Activated CD4-positive, alpha-beta T cell treated with anti-CD3 and anti-CD28 coated beads for 36 hours (primary cell): ENCODE results near the gene SAMD4B. TPM values are rescaled to one million over a fixed set of nuclear protein-coding genes. Genes with fewer than 3 reads are reported as not detected.

Source experiments
- ATAC-seq: fragments of 200-7000 bp; cut with Tn5 transposase; one replicate; pipeline ENCODE4 v1.10.0; 2021; ENCODE audit warnings: mild to moderate bottlenecking, moderate library complexity
- CTCF ChIA-PET: fragments of 350-600 bp; sonication (Branson Sonifier 250); formaldehyde crosslinking; loops from one replicate; lab custom pipeline; 2021; ENCODE audit warnings: antibody characterized with exemption; lab: Charles Lee
- POLR2A ChIA-PET: fragments of 350-600 bp; sonication (Branson Sonifier 250); formaldehyde crosslinking; loops from one replicate; lab custom pipeline; 2021; ENCODE audit warnings: antibody characterized with exemption, inconsistent platforms; lab: Charles Lee
- DNase-seq: peaks from one replicate; pipeline ENCODE4 v3.0.0-alpha.2; 2020
- H3K27ac Mint-ChIP-seq: one replicate; pipeline ENCODE4 v1.8.0; 2021; ENCODE audit warnings: mixed read lengths
- H3K27me3 Mint-ChIP-seq: one replicate; pipeline ENCODE4 v1.8.0; 2021; ENCODE audit warnings: mixed read lengths
- H3K36me3 Mint-ChIP-seq: one replicate; pipeline ENCODE4 v1.8.0; 2021; ENCODE audit warnings: low read depth, mixed read lengths
- H3K4me1 Mint-ChIP-seq: one replicate; pipeline ENCODE4 v1.8.0; 2021; ENCODE audit warnings: mixed read lengths
- H3K4me3 Mint-ChIP-seq: one replicate; pipeline ENCODE4 v1.8.0; 2021; ENCODE audit warnings: mild to moderate bottlenecking, moderate library complexity, mixed read lengths
- H3K9me3 Mint-ChIP-seq: one replicate; pipeline ENCODE4 v1.8.0; 2021; ENCODE audit warnings: low read depth, mixed read lengths
- intact Hi-C, 2 experiments: fragments of 100-400 bp; cut with DNase I in 1 of 2; cut with micrococcal nuclease in 1 of 2; formaldehyde crosslinking; loops; one replicate each; pipeline versions ENCODE4 v1.14.2 to v1.15.1; 2022 to 2024; cut with DNase I, micrococcal nuclease
- total RNA-seq, 2 experiments: library from RNA; stranded (reverse); gene quantifications; one replicate each; pipeline ENCODE4 v1.2.3, GENCODE V29; 2021

SAMD4B gene
- total RNA-seq, 2 experiments from 2014 or later, result 45.2 to 46.9 TPM

GRCh38 chr19:39399668-39400050, 57.4 kb downstream of the SAMD4B start:
- peaks cover 63% of the 10 kb centered on the region for H3K4me1 Mint-ChIP-seq
- H3K9me3 Mint-ChIP-seq, result no peaks in the 10 kb centered on the region
- H3K4me3 Mint-ChIP-seq, result no peak overlapping the region
- no peak for DNase-seq
- peak overlapping the region; percentile 97 for H3K27ac Mint-ChIP-seq
- H3K27me3 Mint-ChIP-seq, result no peaks in the 10 kb centered on the region
- POLR2A ChIA-PET, result no interaction called here
- no peak for ATAC-seq
- peaks cover 16% of the 10 kb centered on the region for H3K36me3 Mint-ChIP-seq
- intact Hi-C loops, result loop anchor here (5.0 to 10.0 kb wide), 6 partner anchors 33 to 1215 kb away; partner anchors contain the start of genes DYRK1B (in 1 of the 2) and RASGRP4 (in 1 of the 2)
- CTCF ChIA-PET, result interaction anchor here (0.5 to 3.7 kb wide), 3 partner anchors 12 to 49 kb away, joined by 3 to 79 read pairs (median 4); partner anchors contain the start of gene PLEKHG2

- no peak for DNase-seq
- H3K27ac Mint-ChIP-seq, result peak overlapping the region; percentile 97
- H3K4me1 Mint-ChIP-seq, result peaks cover 67% of the 10 kb centered on the region
- ChIA-PET CTCF (interaction anchor here (0.5 to 0.7 kb wide), 2 partner anchors 12 to 50 kb away, joined by 3 to 4 read pairs; no protein-coding TSS in a partner anchor), POLR2A (no interaction called here)
- no peaks in the 10 kb centered on the region for H3K27me3 Mint-ChIP-seq
- H3K36me3 Mint-ChIP-seq, result peaks cover 14% of the 10 kb centered on the region
- no peaks in the 10 kb centered on the region for H3K9me3 Mint-ChIP-seq
- intact Hi-C loops, result loop anchor here in 1 of 2 experiments (5.0 to 10.0 kb wide), 4 partner anchors 432 to 1215 kb away; partner anchors contain the start of genes DYRK1B and RASGRP4
- H3K4me3 Mint-ChIP-seq, result no peak overlapping the region
- ATAC-seq, result no peak
These were observed 57.8 kb downstream of the SAMD4B start for GRCh38 chr19:39400061-39400460.

DNA sequence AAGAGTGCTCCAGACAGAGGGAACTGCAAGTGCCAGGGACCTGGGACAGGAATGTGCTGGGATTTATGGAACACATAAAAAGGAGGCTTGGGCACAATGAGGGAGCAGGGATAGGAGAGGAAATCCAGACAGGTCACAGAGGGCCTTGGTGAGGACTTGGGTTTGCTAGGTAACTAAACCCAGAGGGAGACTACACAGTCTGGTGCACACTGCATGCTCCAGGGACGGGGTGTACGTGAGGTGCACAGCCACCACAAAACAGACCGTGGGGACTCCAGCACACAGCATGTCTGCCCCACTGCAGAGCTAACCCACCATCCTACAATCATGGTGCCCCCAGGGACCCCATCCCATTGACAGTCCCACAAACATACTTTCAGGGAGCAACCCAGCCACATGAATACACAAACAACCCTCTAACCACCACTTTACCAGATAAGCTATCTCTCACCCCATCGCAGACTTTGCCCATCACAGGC, 58.9 kb downstream of the SAMD4B start:
- H3K4me3 Mint-ChIP-seq, result peak overlapping the region; percentile 75
- ChIA-PET CTCF (interaction anchor here (0.8 to 2.5 kb wide), 5 partner anchors 10 to 59 kb away, joined by 3 to 29 read pairs (median 10); partner anchors contain the start of genes MED29, PAF1, PLEKHG2 and RPS16), POLR2A (interaction anchor here (0.8 to 2.3 kb wide), 6 partner anchors 10 to 47 kb away, joined by 3 to 34 read pairs (median 16); partner anchors contain the start of genes MED29, PAF1, PLEKHG2 and RPS16)
- intact Hi-C loops, result loop anchor here in 1 of 2 experiments (5.0 to 10.0 kb wide), 4 partner anchors 431 to 1214 kb away; partner anchors contain the start of genes DYRK1B and RASGRP4
- no peaks in the 10 kb centered on the region for H3K27me3 Mint-ChIP-seq
- no peaks in the 10 kb centered on the region for H3K9me3 Mint-ChIP-seq
- peak; percentile 4 for ATAC-seq
- peak overlapping the region; percentile 100 for H3K27ac Mint-ChIP-seq
- peaks cover 74% of the 10 kb centered on the region for H3K4me1 Mint-ChIP-seq
- H3K36me3 Mint-ChIP-seq, result peaks cover 11% of the 10 kb centered on the region
- no peak for DNase-seq

GRCh38 chr19:39401549-39402345, 59.5 kb downstream of the SAMD4B start:
- DNase-seq, result peak; percentile 92
- ATAC-seq, result peak; percentile 60
- H3K27ac Mint-ChIP-seq, result peak overlapping the region; percentile 100
- no peaks in the 10 kb centered on the region for H3K9me3 Mint-ChIP-seq
- H3K36me3 Mint-ChIP-seq, result peaks cover 12% of the 10 kb centered on the region
- H3K27me3 Mint-ChIP-seq, result no peaks in the 10 kb centered on the region
- H3K4me1 Mint-ChIP-seq, result peaks cover 76% of the 10 kb centered on the region
- ChIA-PET CTCF (interaction anchor here (0.5 to 2.5 kb wide), 7 partner anchors 10 to 180 kb away, joined by 3 to 29 read pairs (median 5); partner anchors contain the start of genes MED29, PAF1, PLEKHG2 and RPS16), POLR2A (interaction anchor here (0.6 to 2.3 kb wide), 8 partner anchors 10 to 60 kb away, joined by 3 to 34 read pairs (median 7); partner anchors contain the start of genes MED29, PAF1, PLEKHG2 and RPS16)
- peak overlapping the region; percentile 75 for H3K4me3 Mint-ChIP-seq
- intact Hi-C loops, result loop anchor here (1.0 to 10.0 kb wide), 8 partner anchors 11 to 1213 kb away; partner anchors contain the start of genes DYRK1B (in 1 of the 2), MRPS12 (in 1 of the 2), PLEKHG2 (in 1 of the 2) and RASGRP4 (in 1 of the 2)

DNA sequence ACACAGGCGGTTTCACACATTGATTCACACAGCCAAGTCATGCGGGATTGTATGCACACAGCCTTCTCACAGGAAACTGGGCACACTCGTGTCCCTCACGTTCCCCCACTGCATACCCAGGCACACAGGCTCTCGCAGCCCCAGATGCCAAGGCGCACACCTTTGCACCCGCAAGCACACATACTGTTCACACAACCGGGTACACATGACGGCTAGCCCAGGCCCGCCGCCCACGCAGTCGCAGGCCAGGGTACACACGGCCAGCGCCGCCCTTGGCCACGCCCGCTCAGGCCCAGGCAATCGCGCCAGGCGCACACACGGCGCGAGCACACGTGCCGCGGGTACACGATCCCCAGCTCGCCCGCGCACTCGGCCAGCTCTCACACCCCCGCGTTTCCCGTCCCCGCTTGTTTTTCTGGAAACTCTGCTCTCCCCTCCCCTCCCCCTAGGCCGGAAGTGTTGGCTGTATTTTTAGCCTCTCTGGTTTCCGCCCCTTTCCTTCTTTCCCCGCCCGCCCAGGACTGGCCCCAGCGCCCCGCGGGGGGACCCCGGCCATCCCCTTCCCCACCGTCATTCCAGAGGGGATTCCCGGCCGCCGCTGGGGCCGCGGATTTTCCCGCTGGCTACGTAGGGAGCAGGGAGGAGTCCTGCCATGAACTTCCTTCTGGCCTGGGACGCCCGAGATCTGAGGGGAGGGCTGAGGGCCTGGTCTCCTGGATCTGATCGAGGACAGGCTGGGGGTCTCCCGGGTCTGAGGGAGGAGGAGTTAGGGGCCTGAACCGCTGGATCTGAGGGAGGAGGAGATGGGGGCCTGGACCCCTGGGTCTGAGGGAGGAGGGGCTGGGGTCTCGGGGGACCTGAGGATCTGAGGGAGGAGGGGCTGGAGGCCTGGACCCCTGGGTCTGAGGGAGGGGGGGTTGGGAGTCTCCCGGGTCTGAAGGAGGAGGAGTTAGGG, 60.4 kb downstream of the SAMD4B start:
- DNase-seq (peak; percentile 93), ATAC-seq (peak; percentile 2)
- Mint-ChIP-seq H3K9me3 (no peaks in the 10 kb centered on the region), H3K4me1 (peaks cover 73% of the 10 kb centered on the region), H3K36me3 (peaks cover 21% of the 10 kb centered on the region), H3K27me3 (no peaks in the 10 kb centered on the region), H3K27ac (peak overlapping the region; percentile 100), H3K4me3 (peak overlapping the region; percentile 75)
- intact Hi-C loops, result loop anchor here (1.0 to 10.0 kb wide), 8 partner anchors 10 to 1212 kb away; partner anchors contain the start of genes DYRK1B (in 1 of the 2), MRPS12 (in 1 of the 2), PLEKHG2 (in 1 of the 2) and RASGRP4 (in 1 of the 2)
- CTCF ChIA-PET, result interaction anchor here (0.9 to 2.5 kb wide), 4 partner anchors 9 to 33 kb away, joined by 3 to 29 read pairs (median 12); partner anchors contain the start of genes MED29, PAF1, PLEKHG2 and RPS16
- POLR2A ChIA-PET, result interaction anchor here (0.6 to 2.3 kb wide), 7 partner anchors 9 to 60 kb away, joined by 3 to 34 read pairs (median 10); partner anchors contain the start of genes MED29, PAF1, PLEKHG2 and RPS16

DNA sequence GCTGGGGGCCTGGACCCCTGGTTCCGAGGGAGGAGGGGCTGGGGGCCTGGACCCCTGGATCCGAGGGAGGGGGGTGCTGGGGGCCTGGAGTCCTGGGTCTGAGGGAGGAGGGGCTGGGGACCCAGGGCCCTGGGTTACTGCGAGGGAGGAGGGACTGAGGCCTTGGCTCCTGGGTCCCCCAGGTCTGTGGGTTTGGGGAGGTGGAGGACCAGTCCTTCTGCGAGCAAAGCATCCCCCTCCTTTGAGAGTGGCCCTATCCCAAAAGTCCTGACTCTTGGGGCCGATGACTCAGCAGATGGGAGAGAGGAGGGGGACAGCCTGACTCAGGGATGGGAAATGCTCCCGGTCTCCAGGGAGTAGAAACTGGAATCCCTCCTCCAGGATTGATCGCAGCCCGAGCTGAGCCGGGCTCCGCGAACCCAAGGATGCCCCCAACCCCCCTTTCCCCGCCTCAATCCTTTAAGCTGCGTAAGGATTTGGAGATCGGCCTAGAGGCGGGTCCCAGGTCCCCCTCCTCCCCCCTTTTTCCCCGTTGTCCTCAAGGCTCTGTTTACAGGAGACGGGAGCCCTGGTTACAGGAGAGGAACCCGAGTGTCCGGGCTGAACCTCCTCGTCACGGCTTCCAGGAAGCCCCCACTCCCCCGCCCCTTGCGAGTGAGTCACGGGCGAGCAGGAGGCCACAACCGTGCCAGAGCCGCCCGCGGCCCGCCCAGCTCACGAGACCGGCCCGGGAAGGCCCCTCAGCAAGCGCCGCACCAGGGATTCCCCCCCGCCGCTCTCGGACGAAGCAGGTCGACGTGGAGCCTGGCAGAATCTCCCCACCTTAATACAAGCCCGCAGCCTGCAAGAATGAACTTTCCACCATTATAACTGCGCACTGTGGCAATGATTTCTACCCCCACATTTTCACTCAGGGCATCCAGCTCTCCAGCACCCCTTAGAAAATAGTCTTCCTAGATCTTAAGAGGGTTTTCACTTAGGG, 61.4 kb downstream of the SAMD4B start:
- Mint-ChIP-seq H3K36me3 (peaks cover 27% of the 10 kb centered on the region), H3K4me1 (peaks cover 64% of the 10 kb centered on the region), H3K4me3 (peak overlapping the region; percentile 75), H3K27ac (peak overlapping the region; percentile 100), H3K27me3 (no peaks in the 10 kb centered on the region), H3K9me3 (no peaks in the 10 kb centered on the region)
- DNase-seq (peak; percentile 98), ATAC-seq (peak; percentile 27)
- intact Hi-C loops, result loop anchor here in 1 of 2 experiments (2.0 to 10.0 kb wide), 7 partner anchors 27 to 1211 kb away; partner anchors contain the start of genes DYRK1B, MRPS12, RASGRP4 and SARS2
- CTCF ChIA-PET, result interaction anchor here (0.9 to 5.9 kb wide), 2 partner anchors 11 to 13 kb away, joined by 3 to 21 read pairs; partner anchors contain the start of genes MED29 and PAF1
- POLR2A ChIA-PET, result interaction anchor here (0.7 to 1.3 kb wide), 4 partner anchors 11 to 443 kb away, joined by 3 to 5 read pairs (median 3); partner anchors contain the start of gene RPS16

- intact Hi-C loops, result loop anchor here in 1 of 2 experiments (10.0 kb wide), 1 partner anchor 1209 kb away; no protein-coding TSS in a partner anchor
- POLR2A ChIA-PET, result interaction anchor here (0.7 to 1.3 kb wide), 3 partner anchors 13 to 1188 kb away, joined by 3 to 4 read pairs (median 4); partner anchors contain the start of gene RPS16
- Mint-ChIP-seq H3K9me3 (no peaks in the 10 kb centered on the region), H3K27ac (peak overlapping the region; percentile 70), H3K36me3 (peaks cover 26% of the 10 kb centered on the region), H3K4me3 (peak overlapping the region; percentile 73), H3K4me1 (peaks cover 50% of the 10 kb centered on the region), H3K27me3 (no peaks in the 10 kb centered on the region)
- DNase-seq (no peak), ATAC-seq (no peak)
- CTCF ChIA-PET, result interaction anchor here (4.6 to 5.9 kb wide), 2 partner anchors 8 to 14 kb away, joined by 21 to 34 read pairs; partner anchors contain the start of genes MED29 and PAF1
These were observed 63.2 kb downstream of the SAMD4B start for GRCh38 chr19:39405261-39405957.

- peak; percentile 93 for DNase-seq
- POLR2A ChIA-PET, result interaction anchor here (0.7 to 4.0 kb wide), 6 partner anchors 8 to 540 kb away, joined by 3 to 42 read pairs (median 6); partner anchors contain the start of genes MED29, PAF1, RPS16 and SAMD4B
- peak overlapping the region; percentile 73 for H3K4me3 Mint-ChIP-seq
- H3K36me3 Mint-ChIP-seq, result peaks cover 27% of the 10 kb centered on the region
- peak overlapping the region; percentile 88 for H3K27ac Mint-ChIP-seq
- H3K9me3 Mint-ChIP-seq, result no peaks in the 10 kb centered on the region
- peaks cover 51% of the 10 kb centered on the region for H3K4me1 Mint-ChIP-seq
- CTCF ChIA-PET, result interaction anchor here (4.6 to 5.9 kb wide), 2 partner anchors 8 to 15 kb away, joined by 21 to 34 read pairs; partner anchors contain the start of genes MED29 and PAF1
- peak; percentile 7 for ATAC-seq
- intact Hi-C loops, result loop anchor here in 1 of 2 experiments (10.0 kb wide), 1 partner anchor 1209 kb away; no protein-coding TSS in a partner anchor
- H3K27me3 Mint-ChIP-seq, result no peaks in the 10 kb centered on the region
These were observed 63.9 kb downstream of the SAMD4B start for GRCh38 chr19:39405958-39406655.
